Neural progenitor cell (in vitro differentiated cells): Measurements from ENCODE around the gene ZFYVE19. TPM values are rescaled to one million over a fixed set of nuclear protein-coding genes. Genes with fewer than 3 reads are reported as not detected.

Source experiments
- DNase-seq: peaks from one replicate; pipeline ENCODE4 v3.0.0-alpha.2; 2016; ENCODE audit warnings: low spot score
- H2AFZ ChIP-seq: fragments of 200-600 bp; sonication (generic); replicated peaks from 2 replicates; pipeline ENCODE4 v1.6.1; 2016; ENCODE audit warnings: antibody characterized with exemption
- H3F3A ChIP-seq: fragments of 200-600 bp; sonication (generic); 2 replicates; pipeline ENCODE4 v1.6.1; 2016; ENCODE audit warnings: antibody characterized with exemption, low read depth
- H3K27ac ChIP-seq: fragments of 200-600 bp; sonication (generic); 2 replicates; pipeline ENCODE4 v1.5.1; 2016; ENCODE audit warnings: mild to moderate bottlenecking
- H3K27me3 ChIP-seq: fragments of 200-600 bp; sonication (generic); 2 replicates; pipeline ENCODE4 v1.6.1; 2016; ENCODE audit warnings: mild to moderate bottlenecking, moderate library complexity
- H3K36me3 ChIP-seq: fragments of 200-600 bp; sonication (generic); 2 replicates; pipeline ENCODE4 v1.5.1; 2016
- H3K4me1 ChIP-seq: fragments of 200-600 bp; sonication (generic); 2 replicates; pipeline ENCODE4 v1.6.1; 2016; ENCODE audit warnings: mixed run types
- H3K4me2 ChIP-seq: fragments of 200-600 bp; sonication (generic); 2 replicates; pipeline ENCODE4 v1.6.1; 2016
- H3K4me3 ChIP-seq: fragments of 200-600 bp; sonication (generic); 2 replicates; pipeline ENCODE4 v1.5.1; 2016
- H3K79me2 ChIP-seq: fragments of 200-600 bp; sonication (generic); 2 replicates; pipeline ENCODE4 v1.6.1; 2016; ENCODE audit warnings: low read depth
- H3K9ac ChIP-seq: fragments of 200-600 bp; sonication (generic); 2 replicates; pipeline ENCODE4 v1.6.1; 2016
- H3K9me3 ChIP-seq: fragments of 200-600 bp; sonication (generic); 2 replicates; pipeline ENCODE4 v1.5.1; 2016; ENCODE audit warnings: low read depth
- H4K20me1 ChIP-seq: fragments of 200-600 bp; sonication (generic); 2 replicates; pipeline ENCODE4 v1.6.1; 2016; ENCODE audit warnings: low read depth
- H3K27ac Mint-ChIP-seq: 3 replicates; pipeline ENCODE4 v1.8.0; 2021; ENCODE audit warnings: mixed read lengths
- H3K27me3 Mint-ChIP-seq: 2 replicates; pipeline ENCODE4 v1.8.0; 2022; ENCODE audit warnings: low read depth, mild to moderate bottlenecking, inconsistent platforms, moderate library complexity, mixed read lengths; ENCODE audit not compliant: insufficient read depth
- H3K36me3 Mint-ChIP-seq: 3 replicates; pipeline ENCODE4 v1.8.0; 2021; ENCODE audit warnings: mixed read lengths
- H3K4me1 Mint-ChIP-seq: 3 replicates; pipeline ENCODE4 v1.8.0; 2021; ENCODE audit warnings: mixed read lengths
- H3K4me3 Mint-ChIP-seq: 3 replicates; pipeline ENCODE4 v1.8.0; 2021; ENCODE audit warnings: mild to moderate bottlenecking, moderate library complexity, mixed read lengths
- H3K9me3 Mint-ChIP-seq: 3 replicates; pipeline ENCODE4 v1.8.0; 2020; ENCODE audit warnings: mixed read lengths
- EZH2 ChIP-seq: fragments of 200-600 bp; sonication (generic); IDR thresholded peaks from 2 replicates; pipeline ENCODE4 v1.6.1; 2017; ENCODE audit warnings: antibody characterized with exemption, mild to moderate bottlenecking, moderate library complexity
- EZH2phosphoT487 ChIP-seq: fragments of 200-600 bp; sonication (generic); IDR thresholded peaks from 2 replicates; pipeline ENCODE4 v1.6.1; 2017; ENCODE audit warnings: antibody characterized with exemption
- total RNA-seq: library from RNA; depleted of rRNA; stranded (reverse); fragments of >200 nt; gene quantifications from 2 replicates; pipeline ENCODE4 v1.2.3, GENCODE V29; 2015; ENCODE audit warnings: low replicate concordance
- TF ChIP-seq, protein P1 (sequence below): fragments of 200-600 bp; sonication (generic); IDR thresholded peaks from 2 replicates; pipeline ENCODE4 v1.5.1; 2017; ENCODE audit warnings: antibody characterized with exemption, mild to moderate bottlenecking

ZFYVE19 gene
- total RNA-seq, 1 donor from 2014 or later = 19.3 TPM

DNA sequence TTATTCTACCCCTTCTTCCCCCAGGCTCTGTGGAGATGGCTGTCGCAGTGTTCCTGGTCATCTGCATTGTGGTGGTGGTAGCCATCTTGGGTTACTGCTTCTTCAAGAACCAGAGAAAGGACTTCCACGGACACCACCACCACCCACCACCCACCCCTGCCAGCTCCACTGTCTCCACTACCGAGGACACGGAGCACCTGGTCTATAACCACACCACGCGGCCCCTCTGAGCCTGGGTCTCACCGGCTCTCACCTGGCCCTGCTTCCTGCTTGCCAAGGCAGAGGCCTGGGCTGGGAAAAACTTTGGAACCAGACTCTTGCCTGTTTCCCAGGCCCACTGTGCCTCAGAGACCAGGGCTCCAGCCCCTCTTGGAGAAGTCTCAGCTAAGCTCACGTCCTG is 49.9 kb downstream of the ZFYVE19 start:
- no peaks in the 10 kb centered on the region for H3K9me3 ChIP-seq
- TF ChIP-seq EZH2phosphoT487 (no peak), EZH2 (no peak)
- TF ChIP-seq, protein P1, sequence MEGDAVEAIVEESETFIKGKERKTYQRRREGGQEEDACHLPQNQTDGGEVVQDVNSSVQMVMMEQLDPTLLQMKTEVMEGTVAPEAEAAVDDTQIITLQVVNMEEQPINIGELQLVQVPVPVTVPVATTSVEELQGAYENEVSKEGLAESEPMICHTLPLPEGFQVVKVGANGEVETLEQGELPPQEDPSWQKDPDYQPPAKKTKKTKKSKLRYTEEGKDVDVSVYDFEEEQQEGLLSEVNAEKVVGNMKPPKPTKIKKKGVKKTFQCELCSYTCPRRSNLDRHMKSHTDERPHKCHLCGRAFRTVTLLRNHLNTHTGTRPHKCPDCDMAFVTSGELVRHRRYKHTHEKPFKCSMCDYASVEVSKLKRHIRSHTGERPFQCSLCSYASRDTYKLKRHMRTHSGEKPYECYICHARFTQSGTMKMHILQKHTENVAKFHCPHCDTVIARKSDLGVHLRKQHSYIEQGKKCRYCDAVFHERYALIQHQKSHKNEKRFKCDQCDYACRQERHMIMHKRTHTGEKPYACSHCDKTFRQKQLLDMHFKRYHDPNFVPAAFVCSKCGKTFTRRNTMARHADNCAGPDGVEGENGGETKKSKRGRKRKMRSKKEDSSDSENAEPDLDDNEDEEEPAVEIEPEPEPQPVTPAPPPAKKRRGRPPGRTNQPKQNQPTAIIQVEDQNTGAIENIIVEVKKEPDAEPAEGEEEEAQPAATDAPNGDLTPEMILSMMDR = no peak

DNA sequence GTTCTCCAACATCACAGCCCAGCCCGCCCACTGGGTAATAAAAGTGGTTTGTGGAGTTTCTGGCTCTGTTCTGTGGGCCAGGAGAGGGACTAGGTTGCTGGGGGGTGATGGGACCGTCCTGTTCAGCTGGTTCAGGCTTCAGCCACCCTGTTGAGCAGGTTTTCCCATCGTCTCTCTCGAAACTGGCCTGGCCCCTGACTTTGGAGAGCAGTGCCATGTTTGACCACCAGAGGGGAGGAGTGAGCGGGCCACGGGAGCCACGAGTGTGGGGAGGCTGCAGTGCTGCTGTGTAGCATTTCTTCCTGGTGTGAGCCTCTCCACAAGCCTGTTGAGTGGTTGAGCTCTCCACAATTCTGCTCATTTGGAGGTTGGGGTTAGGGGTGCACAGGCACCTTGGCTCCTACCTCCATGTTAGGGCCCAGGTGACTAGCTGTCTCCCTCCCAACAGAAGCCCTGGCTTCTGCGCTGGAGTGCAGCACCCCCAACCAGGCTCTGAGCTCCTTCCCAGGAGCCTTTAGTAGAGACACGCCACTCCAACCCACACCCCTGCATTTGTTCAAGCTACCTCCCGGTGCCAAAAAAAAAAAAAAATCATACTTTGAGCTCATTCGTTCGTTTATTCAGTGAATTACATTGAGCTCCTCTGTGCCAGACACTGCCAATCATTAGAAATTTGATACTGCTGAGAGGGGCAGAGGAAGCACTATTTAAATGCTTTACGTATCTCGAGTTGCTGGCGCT is 50.9 kb downstream of the ZFYVE19 start:
- DNase-seq = peak; percentile 72
- H3K79me2 ChIP-seq = no peaks in the 10 kb centered on the region
- H3K4me3 Mint-ChIP-seq = peak overlapping the region; percentile 33
- H3K4me2 ChIP-seq = no peak overlapping the region
- peaks cover 9% of the 10 kb centered on the region for H3F3A ChIP-seq
- no peaks in the 10 kb centered on the region for H4K20me1 ChIP-seq
- no peak overlapping the region for H3K4me3 ChIP-seq
- no peaks in the 10 kb centered on the region for H3K9me3 ChIP-seq
- H3K9ac ChIP-seq = no peak overlapping the region
- TF ChIP-seq, protein P1 = peak; percentile 89
- TF ChIP-seq EZH2 = no peak
- no peak for TF ChIP-seq EZH2phosphoT487
- no peaks in the 10 kb centered on the region for H3K36me3 Mint-ChIP-seq
- no peak overlapping the region for H3K27ac ChIP-seq
- H2AFZ ChIP-seq = peak overlapping the region; percentile 80
- no peaks in the 10 kb centered on the region for H3K36me3 ChIP-seq
- H3K27ac Mint-ChIP-seq = no peak overlapping the region
- no peaks in the 10 kb centered on the region for H3K27me3 ChIP-seq
- H3K4me1 Mint-ChIP-seq = peaks cover 23% of the 10 kb centered on the region
- H3K27me3 Mint-ChIP-seq = peaks cover 4% of the 10 kb centered on the region
- H3K9me3 Mint-ChIP-seq = no peaks in the 10 kb centered on the region
- no peaks in the 10 kb centered on the region for H3K4me1 ChIP-seq

More for the DNA sequence above, 49.9 kb downstream of the ZFYVE19 start:
- no peak overlapping the region for H3K4me3 Mint-ChIP-seq
- no peaks in the 10 kb centered on the region for H4K20me1 ChIP-seq
- H3K27ac ChIP-seq = no peak overlapping the region
- no peak overlapping the region for H3K27ac Mint-ChIP-seq
- no peaks in the 10 kb centered on the region for H3K36me3 Mint-ChIP-seq
- no peaks in the 10 kb centered on the region for H3K79me2 ChIP-seq
- H3K9ac ChIP-seq = no peak overlapping the region
- peaks cover 3% of the 10 kb centered on the region for H3K27me3 Mint-ChIP-seq
- no peak overlapping the region for H3K4me3 ChIP-seq
- H3F3A ChIP-seq = peaks cover 9% of the 10 kb centered on the region
- H3K9me3 Mint-ChIP-seq = no peaks in the 10 kb centered on the region
- no peak overlapping the region for H2AFZ ChIP-seq
- no peak overlapping the region for H3K4me2 ChIP-seq
- H3K36me3 ChIP-seq = no peaks in the 10 kb centered on the region
- peaks cover 23% of the 10 kb centered on the region for H3K4me1 Mint-ChIP-seq
- DNase-seq = no peak
- no peaks in the 10 kb centered on the region for H3K27me3 ChIP-seq
- H3K4me1 ChIP-seq = no peaks in the 10 kb centered on the region

DNA sequence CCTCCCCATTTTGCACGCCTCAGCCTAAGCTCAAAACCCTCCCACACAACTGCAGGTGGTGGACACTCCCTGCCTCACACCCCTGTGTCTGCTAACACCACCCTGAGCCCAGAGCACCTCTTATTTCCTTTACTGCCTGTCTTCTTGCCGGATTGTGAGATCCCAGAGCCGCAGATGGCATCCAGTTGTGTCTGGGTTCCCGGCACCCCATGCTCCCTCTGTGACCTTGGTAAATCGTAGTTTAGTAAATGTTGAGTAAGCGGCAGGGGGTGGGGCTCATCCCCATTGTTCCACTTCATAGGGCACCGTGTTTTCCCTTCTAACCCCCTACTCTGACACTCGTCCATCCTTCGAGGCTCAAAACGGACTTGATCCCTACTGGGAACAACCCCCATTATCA is 51.8 kb downstream of the ZFYVE19 start:
- Mint-ChIP-seq H3K27ac (peak overlapping the region; percentile 21), H3K4me3 (no peak overlapping the region), H3K36me3 (no peaks in the 10 kb centered on the region), H3K9me3 (no peaks in the 10 kb centered on the region), H3K27me3 (peaks cover 7% of the 10 kb centered on the region), H3K4me1 (peaks cover 23% of the 10 kb centered on the region)
- Histone ChIP-seq H3K27ac (no peak overlapping the region), H3F3A (peaks cover 9% of the 10 kb centered on the region), H3K79me2 (no peaks in the 10 kb centered on the region), H3K4me3 (no peak overlapping the region), H3K36me3 (no peaks in the 10 kb centered on the region), H2AFZ (no peak overlapping the region), H3K9me3 (no peaks in the 10 kb centered on the region), H3K9ac (no peak overlapping the region), H3K27me3 (no peaks in the 10 kb centered on the region), H3K4me1 (no peaks in the 10 kb centered on the region), H4K20me1 (no peaks in the 10 kb centered on the region), H3K4me2 (no peak overlapping the region)
- DNase-seq = no peak
- TF ChIP-seq EZH2 (no peak), EZH2phosphoT487 (no peak)
- TF ChIP-seq, protein P1 = no peak
